ENCODE measurements around the gene CABLES2.

The CABLES2 gene

GRCh38 chr20:62372042-62372993 lies 34.8 kb downstream of the CABLES2 start:
- Mint-ChIP-seq H3K4me1 (peaks cover 55% of the 10 kb centered on the region), H3K27ac (no peak overlapping the region), H3K36me3 (ENCODE audit: low read depth) (peaks cover 4% of the 10 kb centered on the region), H3K4me3 (no peak overlapping the region), H3K9me3 (peaks cover 10% of the 10 kb centered on the region), H3K27me3 (ENCODE audit: low read depth, poor library complexity) (no peaks in the 10 kb centered on the region)
- TF ChIP-seq CTCF (IDR thresholded peaks at IDR 0.05) = no peak
- DNase-seq = no peak

DNA sequence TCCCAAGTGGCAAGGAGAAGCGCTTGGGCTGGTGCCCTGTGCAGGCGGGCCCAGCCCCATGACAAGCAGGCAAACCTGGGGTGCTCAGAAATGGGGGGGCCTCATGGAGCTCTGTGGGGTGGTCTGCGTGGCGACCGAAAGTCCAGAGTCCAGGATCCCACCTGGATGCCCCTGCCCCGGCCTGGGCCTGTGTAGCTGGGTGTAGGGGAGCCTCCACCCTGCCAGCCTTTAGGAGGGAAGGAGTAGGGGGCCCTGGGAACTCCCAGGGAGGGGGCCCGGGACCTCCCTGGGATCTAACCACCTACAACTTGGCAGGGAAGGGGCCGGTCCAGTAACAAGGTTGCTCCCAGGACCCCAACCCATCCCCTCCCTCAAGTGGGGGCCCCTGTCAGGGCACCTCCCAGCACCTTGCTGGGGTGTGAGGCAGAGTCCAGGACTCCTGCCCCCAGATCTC lies 35.5 kb downstream of the CABLES2 start:
- no peak for TF ChIP-seq CTCF (IDR thresholded peaks at IDR 0.05)
- H3K36me3 Mint-ChIP-seq (ENCODE audit: low read depth) = peaks cover 4% of the 10 kb centered on the region
- peaks cover 10% of the 10 kb centered on the region for H3K9me3 Mint-ChIP-seq

DNA sequence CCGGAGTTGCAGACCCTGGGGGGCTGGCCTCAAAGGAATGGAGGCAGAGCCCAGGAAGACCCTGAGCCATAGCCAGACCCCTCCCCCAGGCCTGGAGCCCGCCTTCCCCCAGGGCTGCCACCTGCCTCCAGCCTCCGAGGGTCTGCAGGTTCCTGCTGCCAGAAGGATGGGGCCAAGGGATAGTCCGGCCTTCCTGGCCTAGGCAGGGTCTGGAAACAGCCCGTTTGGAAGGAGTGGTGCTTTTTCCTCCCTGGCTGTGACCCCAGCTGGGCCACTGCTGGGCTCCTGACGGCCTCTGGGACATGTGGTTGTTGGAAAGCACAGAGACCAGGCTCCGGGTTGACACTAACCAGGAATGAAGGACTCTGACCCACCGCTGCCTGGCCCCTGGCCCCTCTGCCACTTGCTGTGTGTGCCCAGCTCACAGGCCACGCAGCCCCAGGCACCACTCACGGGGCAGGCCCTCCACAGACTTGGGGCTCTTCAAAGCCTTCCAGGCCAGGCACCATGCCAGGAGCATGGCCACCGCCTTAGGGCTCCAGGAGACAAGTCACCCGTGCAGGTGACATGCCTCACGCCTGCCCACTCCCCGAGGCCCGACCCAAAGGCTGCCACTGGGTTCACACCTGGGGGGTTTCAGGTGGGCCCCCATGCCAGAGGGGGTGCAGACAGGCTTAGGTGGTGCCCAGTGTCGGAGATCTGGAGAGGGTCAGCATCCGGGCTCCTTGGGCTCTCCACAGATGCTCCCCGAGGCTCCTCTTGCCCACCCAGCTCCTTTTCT lies 36.1 kb downstream of the CABLES2 start:
- no peak overlapping the region for H3K4me3 Mint-ChIP-seq
- peaks cover 4% of the 10 kb centered on the region for H3K36me3 Mint-ChIP-seq (ENCODE audit: low read depth)
- no peak overlapping the region for H3K27ac Mint-ChIP-seq
- TF ChIP-seq CTCF (IDR thresholded peaks at IDR 0.05) = no peak
- peaks cover 10% of the 10 kb centered on the region for H3K9me3 Mint-ChIP-seq
- no peaks in the 10 kb centered on the region for H3K27me3 Mint-ChIP-seq (ENCODE audit: low read depth, poor library complexity)
- DNase-seq = no peak
- H3K4me1 Mint-ChIP-seq = peaks cover 44% of the 10 kb centered on the region

More for the DNA sequence above, 35.5 kb downstream of the CABLES2 start:
- Mint-ChIP-seq H3K27me3 (ENCODE audit: low read depth, poor library complexity) (no peaks in the 10 kb centered on the region), H3K27ac (no peak overlapping the region), H3K4me3 (no peak overlapping the region), H3K4me1 (peaks cover 48% of the 10 kb centered on the region)
- DNase-seq = no peak

GRCh38 chr20:62370115-62370806 lies 36.8 kb downstream of the CABLES2 start:
- Mint-ChIP-seq H3K27ac (no peak overlapping the region), H3K4me1 (peaks cover 45% of the 10 kb centered on the region)

DNA sequence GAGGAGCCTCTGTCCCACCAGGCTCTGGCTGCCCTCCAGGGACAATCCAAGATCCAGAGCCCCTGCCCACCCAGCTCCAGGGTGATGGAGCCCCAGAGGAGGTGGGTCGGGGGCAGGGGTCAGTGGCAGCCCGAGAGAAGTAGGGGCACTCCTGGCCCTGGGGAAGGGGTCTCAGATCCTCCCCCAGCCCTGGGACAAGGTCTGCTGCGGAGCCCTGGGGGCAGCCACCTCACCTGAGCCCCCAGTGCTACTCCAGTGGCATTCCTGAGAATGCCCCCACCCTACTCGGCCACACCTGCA lies 37.3 kb downstream of the CABLES2 start:
- no peak for TF ChIP-seq CTCF (IDR thresholded peaks at IDR 0.05)
- Mint-ChIP-seq H3K9me3 (peaks cover 10% of the 10 kb centered on the region), H3K4me3 (no peak overlapping the region), H3K27me3 (ENCODE audit: low read depth, poor library complexity) (no peaks in the 10 kb centered on the region), H3K4me1 (peaks cover 50% of the 10 kb centered on the region), H3K36me3 (ENCODE audit: low read depth) (peaks cover 4% of the 10 kb centered on the region), H3K27ac (no peak overlapping the region)
- DNase-seq = no peak

More at GRCh38 chr20:62370115-62370806, 36.8 kb downstream of the CABLES2 start:
- Mint-ChIP-seq H3K9me3 (peaks cover 10% of the 10 kb centered on the region), H3K36me3 (ENCODE audit: low read depth) (peaks cover 4% of the 10 kb centered on the region), H3K4me3 (no peak overlapping the region), H3K27me3 (ENCODE audit: low read depth, poor library complexity) (no peaks in the 10 kb centered on the region)
- TF ChIP-seq CTCF (IDR thresholded peaks at IDR 0.05) = no peak
- no peak for DNase-seq

Measured in nephron progenitor cell (in vitro differentiated cells).